ENCODE measurements around the gene SLC8A2.
"Not testable (repeated sequence)": the region's sequence is repeated elsewhere in the genome, so short reads cannot be mapped to it uniquely, and the experiment has no call there.

The SLC8A2 gene

DNA sequence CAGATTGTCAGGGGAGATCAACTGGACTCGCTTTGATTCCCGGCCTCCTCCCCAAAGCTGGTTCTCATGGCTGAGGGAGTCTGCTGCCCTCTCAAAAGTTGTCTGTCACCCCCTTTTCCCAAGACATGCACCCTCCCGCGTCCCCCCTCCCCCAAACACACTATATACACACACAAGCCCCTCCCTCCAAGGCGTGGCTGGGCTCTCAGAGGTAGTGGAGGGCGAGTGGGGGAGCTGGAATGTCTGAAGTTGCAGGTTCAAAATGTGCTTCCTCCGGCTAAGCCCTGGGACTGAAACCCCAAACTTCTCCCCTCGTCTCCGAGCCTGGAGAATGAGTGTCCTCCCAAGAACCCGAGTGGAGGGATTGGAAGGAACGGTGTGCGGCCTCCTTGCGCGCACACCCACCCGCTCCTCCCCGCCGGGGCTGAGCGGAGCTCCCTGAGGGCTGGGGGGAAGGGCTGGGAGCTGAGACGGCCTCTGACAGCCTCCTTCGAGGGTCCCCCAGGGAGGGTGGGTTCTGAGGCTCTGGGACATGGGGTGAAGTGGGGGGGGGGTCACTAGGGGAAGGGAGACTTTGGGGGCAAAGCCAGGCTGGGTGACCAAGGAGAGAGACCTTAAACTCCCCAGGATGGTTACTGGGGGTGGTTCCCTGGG lies 42.4 kb downstream of the SLC8A2 start:
- no peak for DNase-seq

DNA sequence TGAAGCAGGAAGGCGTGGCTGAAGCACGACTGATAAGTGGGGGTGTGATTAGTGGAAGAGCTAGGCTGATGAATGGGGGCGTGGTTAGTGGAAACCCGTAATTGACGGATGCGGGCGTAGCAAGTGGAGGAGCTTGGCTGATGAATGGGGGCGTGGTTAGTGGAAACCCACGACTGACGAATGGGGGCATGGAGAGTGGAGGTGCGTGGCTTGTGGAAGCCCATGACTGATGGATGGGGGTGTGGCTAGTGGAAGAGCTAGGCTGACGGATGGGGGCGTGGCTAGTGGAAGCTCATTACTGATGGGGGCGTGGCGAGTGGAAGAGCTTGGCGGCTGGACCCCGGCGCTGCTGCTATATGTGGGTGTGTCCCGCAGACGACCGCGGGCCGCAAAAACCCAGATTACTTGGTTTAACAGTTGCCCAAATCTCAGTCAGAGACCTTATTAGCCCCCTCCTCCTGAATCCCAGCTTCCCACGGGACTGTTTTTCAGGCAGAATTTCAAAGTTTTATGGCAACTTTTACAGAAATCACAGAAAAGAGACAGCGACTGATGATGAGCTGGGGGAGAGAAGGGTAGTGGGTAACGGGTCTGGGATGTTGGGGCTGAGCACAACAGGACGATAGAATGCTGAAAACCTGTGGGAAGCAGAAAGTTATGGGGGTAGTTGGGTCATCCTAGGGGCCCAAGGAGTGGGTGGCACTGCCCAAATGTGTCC lies 43.4 kb downstream of the SLC8A2 start:
- DNase-seq: peak; percentile 65 to 96 (median 78)

DNA sequence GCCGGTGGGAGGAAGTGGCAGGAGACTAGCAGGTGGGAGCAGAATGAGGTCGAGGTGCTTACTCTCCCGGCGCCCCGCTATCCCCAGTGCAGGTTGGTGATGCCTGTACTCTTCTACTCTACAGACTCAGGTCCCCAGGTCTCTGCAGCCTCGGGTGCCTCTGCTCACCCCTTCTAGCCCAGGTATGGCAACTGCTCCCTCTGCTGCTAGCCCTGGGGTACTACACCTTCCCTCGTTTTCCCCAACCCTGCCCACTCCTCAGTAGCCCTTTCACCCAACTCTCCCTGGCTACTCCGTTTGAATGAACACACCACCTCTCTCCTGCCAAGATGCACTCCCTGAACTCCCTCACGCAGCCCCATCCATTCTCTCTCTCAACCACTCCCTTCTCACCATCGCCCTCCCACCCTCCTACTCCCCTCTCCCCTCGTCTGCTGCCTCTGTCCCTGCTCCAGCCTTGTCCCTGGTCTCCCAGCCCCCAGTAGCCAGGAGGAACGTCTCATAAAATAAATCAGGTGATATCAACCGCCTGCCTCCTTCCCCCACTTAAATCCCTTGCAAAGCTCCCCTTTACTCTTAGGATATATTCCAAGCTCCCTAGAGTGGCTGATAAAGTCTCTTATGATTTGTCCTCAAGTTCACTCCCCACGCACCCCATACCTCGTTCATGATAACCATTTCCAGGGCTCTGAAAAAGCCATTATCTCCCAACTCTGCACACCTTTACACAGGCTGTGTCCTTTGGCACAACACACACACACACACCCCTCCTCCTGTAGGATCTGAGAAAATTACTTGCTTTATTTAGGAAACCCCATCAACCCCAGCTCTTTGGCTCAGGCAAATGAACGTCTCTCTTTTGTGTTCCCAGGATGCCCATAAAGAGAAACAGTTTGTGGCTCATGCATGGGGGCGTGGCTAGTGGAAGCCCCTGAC lies 44.2 kb downstream of the SLC8A2 start:
- peak; percentile 33 to 67 (median 56) for DNase-seq

- DNase-seq: no peak
Measured at GRCh38 chr19:47423203-47423882, 48.4 kb downstream of the SLC8A2 start.

DNA sequence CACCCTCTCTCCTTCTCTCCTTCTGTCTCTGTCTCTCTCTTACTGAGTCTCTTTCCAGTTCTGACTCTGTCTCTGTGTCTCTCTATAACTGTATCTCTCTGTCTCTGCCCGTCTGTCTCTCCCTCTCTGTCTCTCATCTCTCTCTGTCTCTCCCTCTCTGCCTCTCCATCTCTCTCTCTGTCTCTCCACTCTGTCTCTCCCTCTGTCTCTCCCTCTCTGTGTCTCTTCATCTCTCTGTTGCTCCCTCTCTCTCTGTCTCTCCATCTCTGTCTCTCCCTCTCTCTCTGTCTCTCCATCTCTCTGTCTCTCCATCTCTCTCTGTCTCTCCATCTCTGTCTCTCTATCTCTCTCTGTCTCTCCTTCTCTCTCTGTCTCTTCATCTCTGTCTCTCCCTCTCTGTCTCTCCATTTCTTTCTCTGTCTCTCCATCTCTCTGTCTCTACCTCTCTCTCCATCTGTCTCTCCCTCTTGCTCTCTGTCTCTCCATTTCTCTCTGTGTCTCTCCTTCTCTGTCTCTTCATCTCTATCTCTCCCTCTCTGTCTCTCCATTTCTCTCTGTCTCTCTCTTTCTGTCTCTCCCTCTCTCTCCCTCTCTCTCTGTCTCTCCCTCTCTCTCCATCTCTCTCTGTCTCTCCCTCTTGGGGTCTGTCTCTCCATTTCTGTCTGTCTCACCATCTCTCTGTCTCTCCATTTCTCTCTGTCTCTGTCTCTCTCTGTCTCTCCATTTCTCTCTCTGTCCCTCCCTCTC lies 49.1 kb downstream of the SLC8A2 start:
- no peak for DNase-seq

GRCh38 chr19:47421844-47422395 lies 49.8 kb downstream of the SLC8A2 start:
- no peak for DNase-seq

GRCh38 chr19:47421244-47421786 lies 50.4 kb downstream of the SLC8A2 start:
- no peak for DNase-seq

GRCh38 chr19:47419789-47420188 lies 51.9 kb downstream of the SLC8A2 start:
- DNase-seq: no peak

DNA sequence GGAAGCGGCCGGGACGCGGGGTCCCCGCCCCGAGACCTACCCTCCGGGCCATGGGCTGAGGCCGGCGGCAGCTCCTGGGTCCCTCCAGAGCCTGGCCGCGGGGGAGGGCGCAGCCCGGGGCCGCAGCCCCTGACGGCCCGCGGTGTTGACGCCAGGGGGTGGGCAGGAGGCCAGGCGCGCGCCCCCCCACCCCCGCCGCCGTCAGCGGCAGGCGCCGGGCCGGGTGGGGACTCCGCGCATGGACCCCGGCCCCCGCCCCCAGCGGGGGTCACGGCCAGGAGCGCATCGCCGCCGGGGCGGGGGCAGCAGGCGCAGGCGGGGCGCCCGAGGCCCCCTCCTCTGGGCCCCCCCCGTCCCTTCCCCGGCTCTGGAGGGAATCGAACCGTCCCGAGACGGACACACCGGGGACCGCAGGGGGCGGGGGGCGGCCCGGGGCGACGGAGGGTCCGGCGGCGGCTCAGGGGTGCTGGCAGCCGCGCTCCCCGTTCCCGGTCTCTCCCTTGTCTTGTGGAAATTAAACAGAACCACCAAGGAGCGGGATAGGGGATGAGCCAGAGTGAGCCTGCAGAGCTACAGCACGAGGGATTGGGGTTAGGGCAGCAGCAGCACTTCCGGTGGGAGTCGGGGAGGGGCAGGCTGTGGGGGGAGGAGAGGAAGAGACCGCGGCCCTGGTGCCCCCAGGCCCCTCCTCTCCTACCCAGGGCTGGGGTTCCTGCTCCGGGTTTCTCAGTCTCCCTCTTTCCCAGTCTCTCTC lies 52.5 kb downstream of the SLC8A2 start, which contains the start of gene MEIS3:
TSS of gene MEIS3 (minus strand) at position 498 of the 754 bp plus-strand sequence. CDS start at position 52, 446 bp downstream.
- DNase-seq: no peak

- no peak for DNase-seq
Measured at GRCh38 chr19:47418692-47419029, 53.0 kb downstream of the SLC8A2 start.

DNA sequence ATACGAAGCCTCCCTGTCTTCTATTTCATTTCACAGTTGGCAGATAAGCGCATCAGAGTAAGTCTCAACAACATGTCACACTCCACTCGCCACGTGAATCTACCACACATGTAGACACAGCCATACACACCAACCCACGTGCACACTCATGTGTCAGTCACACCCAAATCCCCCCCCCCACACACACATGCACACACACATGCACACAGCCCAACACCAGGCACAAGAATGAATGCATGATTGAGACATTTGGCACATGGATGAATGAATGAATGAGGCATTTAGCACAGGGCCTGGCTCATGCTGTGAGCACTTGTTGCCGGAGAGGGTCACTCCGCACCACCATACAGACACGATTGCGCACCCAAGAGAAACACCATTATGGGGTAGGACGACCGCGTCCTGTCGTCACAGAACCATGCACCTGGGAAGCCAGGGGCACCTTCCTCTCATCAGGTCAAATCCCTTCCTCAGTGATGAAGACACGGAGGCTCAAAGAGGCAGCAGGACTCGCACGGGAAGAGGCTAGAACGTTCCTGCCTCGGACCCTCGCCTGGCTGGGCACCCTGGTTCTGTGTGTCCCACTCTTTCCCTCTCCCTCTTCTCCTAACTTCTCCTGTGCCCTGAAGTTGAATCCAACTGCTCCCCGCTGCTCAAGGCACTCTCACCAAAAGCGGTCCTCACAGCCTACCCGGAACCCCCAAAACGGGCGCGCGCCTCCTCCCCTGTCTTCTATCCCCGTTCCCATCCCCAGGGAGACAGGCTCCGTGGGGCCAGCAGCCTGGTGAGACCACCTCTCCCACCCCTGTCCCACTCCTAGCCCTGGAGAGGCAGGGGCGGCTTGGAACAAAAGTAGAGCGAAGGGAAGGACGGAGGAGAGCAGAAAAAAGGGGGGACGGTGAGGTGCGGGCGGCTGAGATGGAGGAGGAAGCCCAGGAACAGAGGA lies 53.7 kb downstream of the SLC8A2 start:
- no peak for DNase-seq

GRCh38 chr19:47417107-47417745 lies 54.5 kb downstream of the SLC8A2 start:
- no peak for DNase-seq

DNA sequence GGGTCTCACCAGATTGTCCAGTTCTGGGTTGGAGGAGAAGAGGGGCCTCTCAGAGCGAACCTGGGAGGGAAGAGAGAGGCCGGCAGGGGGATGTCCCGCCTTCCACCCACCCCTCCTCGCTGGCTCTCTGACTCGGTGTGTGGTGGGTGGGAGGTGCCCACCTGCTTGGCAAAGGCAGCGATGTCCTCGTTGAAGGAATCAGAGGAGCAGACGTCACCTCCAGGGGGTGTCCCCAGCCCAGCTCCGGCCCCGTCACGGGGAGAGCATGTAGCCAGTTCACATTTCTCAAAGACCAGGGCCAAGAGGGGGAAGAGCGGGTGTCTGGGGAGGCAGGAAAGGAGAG lies 55.1 kb downstream of the SLC8A2 start:
- no peak for DNase-seq

GRCh38 chr19:47415953-47416642 lies 55.6 kb downstream of the SLC8A2 start:
- DNase-seq: no peak

- DNase-seq: no peak
Measured at GRCh38 chr19:47414469-47414868, 57.2 kb downstream of the SLC8A2 start.

- DNase-seq: no peak
Measured at GRCh38 chr19:47413941-47414340, 57.8 kb downstream of the SLC8A2 start.

DNA sequence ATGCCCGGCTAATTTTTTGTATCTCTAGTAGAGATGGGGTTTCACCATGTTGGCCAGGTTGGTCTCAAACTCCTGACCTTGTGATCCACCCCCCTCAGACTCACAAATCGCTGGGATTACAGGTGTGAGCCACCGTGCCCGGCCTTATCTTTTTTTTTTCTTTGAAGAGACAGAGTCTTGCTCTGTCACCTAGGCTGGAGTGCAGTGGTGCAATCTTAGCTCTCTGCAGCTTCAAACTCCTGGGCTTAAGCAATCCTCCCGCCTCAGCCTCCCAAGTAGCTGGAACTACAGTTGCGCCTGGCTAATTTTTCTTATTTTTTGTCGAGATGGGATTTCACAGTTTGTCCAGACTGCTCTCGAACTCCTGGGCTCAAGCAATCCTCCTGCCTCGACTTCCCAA lies 60.0 kb downstream of the SLC8A2 start:
- not testable (repeated sequence) for DNase-seq

- no peak for DNase-seq
Measured at GRCh38 chr19:47411101-47411500, 60.6 kb downstream of the SLC8A2 start.
